HepG2 (cell line): ENCODE measurements around the gene KIRREL2. TPM values are rescaled to one million over a fixed set of nuclear protein-coding genes. Genes with fewer than 3 reads are reported as not detected.

Experiments
- ATAC-seq: fragments of 200-7000 bp; cut with Tn5 transposase; 3 replicates; pipeline ENCODE4 v1.9.1; 2020; ENCODE audit warnings: mild to moderate bottlenecking, moderate library complexity
- BruUV-seq: library from RNA; stranded (reverse); fragments of 400-500 nt; replicated peaks from 2 replicates; lab custom pipeline; 2021; lab: Mats Ljungman, UMichigan
- CTCF ChIA-PET: fragments of 300-600 bp; formaldehyde crosslinking; extraction: SDS; loops from one replicate; lab custom pipeline; 2021; ENCODE audit warnings: low total read pairs, inconsistent platforms, low intra/inter-chr PET ratio; lab: Yijun Ruan, JAX
- POLR2A ChIA-PET: fragments of 350-600 bp; sonication (Branson Sonifier 250); formaldehyde crosslinking; loops from one replicate; lab custom pipeline; 2020; ENCODE audit warnings: antibody characterized with exemption, inconsistent platforms; lab: Yijun Ruan, JAX
- DNase-seq: peaks from one replicate; pipeline ENCODE4 v3.0.0-alpha.2; 2015; ENCODE audit warnings: low spot score
- FAIRE-seq: peaks from 3 replicates; lab custom pipeline; 2011; peaks lifted over from hg19 to GRCh38; lab: Jason Lieb, UNC
- H2AFZ ChIP-seq: one replicate; pipeline ENCODE4 v1.6.1; 2011; ENCODE audit warnings: low read length, inconsistent platforms
- H3K27ac ChIP-seq: fragments of 300-600 bp; 3 replicates; pipeline ENCODE4 v1.8.0; 2011; ENCODE audit warnings: mixed run types, mild to moderate bottlenecking, mixed read lengths, low read length, inconsistent platforms; ENCODE audit not compliant: insufficient read depth; ENCODE audit errors: extremely low read length
- H3K27me3 ChIP-seq, 2 experiments: fragments of 200-600 bp in 1 of 2; 2 replicates in 1 of 2; 3 replicates in 1 of 2; pipeline versions ENCODE4 v1.6.0 to v1.8.0; 2011; ENCODE audit warnings: low read length in 2 of 2, mild to moderate bottlenecking in 2 of 2, moderate library complexity in 2 of 2, inconsistent platforms in 1 of 2; ENCODE audit not compliant: insufficient read depth in 2 of 2, control insufficient read depth in 1 of 2
- H3K36me3 ChIP-seq, 2 experiments: fragments of 200-600 bp in 1 of 2; replicated peaks in 1 of 2; 2 replicates in 1 of 2; 3 replicates in 1 of 2; pipeline versions ENCODE4 v1.5.1 to v1.8.0; 2011; ENCODE audit warnings: low read length in 2 of 2, inconsistent platforms in 1 of 2; ENCODE audit not compliant: insufficient read depth in 2 of 2, control insufficient read depth in 1 of 2
- H3K4me1 ChIP-seq: 2 replicates; pipeline ENCODE4 v1.5.1; 2012; ENCODE audit warnings: low read length, inconsistent platforms; ENCODE audit not compliant: insufficient read depth
- H3K4me2 ChIP-seq: 2 replicates; pipeline ENCODE4 v1.6.0; 2011; ENCODE audit warnings: low read depth, low read length, inconsistent platforms
- H3K4me3 ChIP-seq, 3 experiments: fragments of 200-600 bp in 1 of 3; sonication (generic), shearing (Covaris generic) in 1 of 3; replicated peaks in 1 of 3; 2 replicates each; pipeline ENCODE4 v1.5.1; 2011 to 2016; ENCODE audit warnings: low read length in 3 of 3, inconsistent platforms in 2 of 3, low read depth in 2 of 3, mild to moderate bottlenecking in 2 of 3, control low read depth in 1 of 3, mixed read lengths in 1 of 3; ENCODE audit not compliant: insufficient read depth in 1 of 3
- H3K79me2 ChIP-seq: one replicate; pipeline ENCODE4 v1.6.1; 2011; ENCODE audit warnings: low read length, inconsistent platforms; ENCODE audit not compliant: insufficient read depth
- H3K9ac ChIP-seq: 2 replicates; pipeline ENCODE4 v1.6.0; 2011; ENCODE audit warnings: mild to moderate bottlenecking, low read depth, low read length, inconsistent platforms; ENCODE audit not compliant: insufficient read depth
- H3K9me3 ChIP-seq: 2 replicates; pipeline ENCODE4 v1.5.1; 2012; ENCODE audit warnings: mild to moderate bottlenecking, low read length
- H4K20me1 ChIP-seq: 2 replicates; pipeline ENCODE4 v1.6.0; 2011; ENCODE audit warnings: inconsistent platforms, mild to moderate bottlenecking, low read length, moderate library complexity; ENCODE audit not compliant: insufficient read depth
- AGO2 ChIP-seq: fragments of 200-400 bp; formaldehyde crosslinking; optimal IDR thresholded peaks from 2 replicates; pipeline ENCODE3; 2017; ENCODE audit warnings: mild to moderate bottlenecking, low read depth, low read length, moderate library complexity
- ATF3 ChIP-seq: sonication (generic); formaldehyde crosslinking; IDR thresholded peaks from 2 replicates; pipeline ENCODE4 v1.4.0; 2020; ENCODE audit warnings: missing genetic modification reagents
- CHD4 ChIP-seq: fragments of 200-600 bp; sonication (generic); IDR thresholded peaks from 2 replicates; pipeline ENCODE4 v1.7.0; 2017; ENCODE audit warnings: mild to moderate bottlenecking, low read length, borderline replicate concordance
- FOXO1 ChIP-seq: sonication (generic); formaldehyde crosslinking; IDR thresholded peaks from 2 replicates; pipeline ENCODE4 v1.4.0; 2020; ENCODE audit warnings: missing genetic modification reagents
- HCFC1 ChIP-seq: fragments of 150-350 bp; IDR thresholded peaks from 2 replicates; pipeline ENCODE4 v1.6.1; 2014; ENCODE audit warnings: low read depth, low read length
- RAD51 ChIP-seq: fragments of 450-650 bp; IDR thresholded peaks from 2 replicates; pipeline ENCODE4 v1.6.1; 2016; ENCODE audit warnings: borderline replicate concordance
- RFX3 ChIP-seq: IDR thresholded peaks from 2 replicates; pipeline ENCODE4 v1.6.1; 2016; ENCODE audit warnings: missing biosample characterization, missing genetic modification reagents
- RFX5 ChIP-seq: IDR thresholded peaks from 2 replicates; pipeline ENCODE4 v1.6.1; 2011; ENCODE audit warnings: low read depth, low read length, improper control_type of control experiment
- TFAP4 ChIP-seq: sonication (generic); IDR thresholded peaks from 2 replicates; pipeline ENCODE4 v1.6.1; 2016; ENCODE audit warnings: low read depth, borderline replicate concordance
- U2AF1 ChIP-seq: fragments of 200-400 bp; formaldehyde crosslinking; optimal IDR thresholded peaks from 2 replicates; pipeline ENCODE3; 2017; ENCODE audit warnings: mild to moderate bottlenecking, low read depth, low read length
- ZHX1 ChIP-seq: sonication (generic); formaldehyde crosslinking; IDR thresholded peaks from 2 replicates; pipeline ENCODE4 v1.8.1; 2022; ENCODE audit warnings: low read depth, mild to moderate bottlenecking, missing genetic modification reagents
- ZNF350 ChIP-seq: sonication (generic); formaldehyde crosslinking; IDR thresholded peaks from 2 replicates; pipeline ENCODE4 v1.4.0; 2020; ENCODE audit warnings: mild to moderate bottlenecking, low read depth, missing genetic modification reagents, borderline replicate concordance
- ZNF737 ChIP-seq: sonication (generic); formaldehyde crosslinking; IDR thresholded peaks from 2 replicates; pipeline ENCODE4 v1.5.0; 2020; ENCODE audit warnings: missing genetic modification reagents, mild to moderate bottlenecking, borderline replicate concordance
- ZNF879 ChIP-seq: sonication (generic); formaldehyde crosslinking; IDR thresholded peaks from 2 replicates; pipeline ENCODE4 v1.8.1; 2023; ENCODE audit warnings: missing genetic modification reagents
- WGBS: methylation state at CpG from one replicate; pipeline ENCODE4 v1.1.6; 2017; ENCODE audit warnings: low lambda C conversion rate; 5-methylcytosine and 5-hydroxymethylcytosine counted together
- in situ Hi-C: cut with HindIII; loops from 2 replicates; pipeline ENCODE4 v1.10.0; 2017; ENCODE audit warnings: low pct_unique_long_range_greater_than_20kb; ENCODE audit not compliant: extremely low pct_ligation_motif_present
- intact Hi-C: fragments of 100-400 bp; cut with micrococcal nuclease; formaldehyde crosslinking; loops from one replicate; pipeline ENCODE4 v1.10.0; 2022; ENCODE audit not compliant: unreplicated experiment
- polyA plus RNA-seq, 8 experiments: library from polyadenylated mRNA; depleted of rRNA in 3 of 8; stranded (reverse) in 7 of 8; unstranded in 1 of 8; fragments of >200 nt; fragmentation: Illumina TruSeq in 4 of 8; extraction: Trizol in 4 of 8; gene quantifications; 2 replicates each; pipeline versions ENCODE4 v1.2.1 to v1.2.3, GENCODE V29; 2011 to 2016; ENCODE audit warnings: low read depth in 4 of 8, missing spikeins in 1 of 8, mixed read lengths in 1 of 8; ENCODE audit not compliant: insufficient read depth in 1 of 8
- total RNA-seq, 5 experiments: library from RNA; depleted of rRNA; stranded (reverse); fragments of >200 nt; fragmentation: Illumina TruSeq; extraction: Trizol; gene quantifications; 2 replicates each; pipeline ENCODE4 v1.2.3, GENCODE V29; 2016; ENCODE audit warnings: low read depth in 1 of 5
- TF ChIP-seq, protein P1 (sequence below): sonication (generic); formaldehyde crosslinking; IDR thresholded peaks from 2 replicates; pipeline ENCODE4 v1.8.0; 2022; ENCODE audit warnings: mild to moderate bottlenecking, missing genetic modification reagents, moderate library complexity
- TF ChIP-seq, protein P2 (sequence below): sonication (generic); formaldehyde crosslinking; IDR thresholded peaks from 2 replicates; pipeline ENCODE4 v1.4.0; 2020; ENCODE audit warnings: low read depth, missing genetic modification reagents

The KIRREL2 gene
- total and polyA plus RNA-seq, 2 of the 13 experiments (the other 11 are each of a cell fraction or from before 2014, with no cell fraction given) = 0.18 to 2.4 TPM

GRCh38 chr19:35896643-35897040 is 39.9 kb downstream of the KIRREL2 start:
- H3K9ac ChIP-seq = no peak overlapping the region
- ChIA-PET CTCF (no interaction called here), POLR2A (no interaction called here)
- H3K4me1 ChIP-seq = peaks cover 16% of the 10 kb centered on the region
- DNase-seq (no peak), ATAC-seq (no peak), FAIRE-seq (no peak)
- H3K36me3 ChIP-seq = peaks cover 4 to 19% of the 10 kb centered on the region in 2 experiments; a peak in 2 of 5 replicates
- H3K79me2 ChIP-seq = no peaks in the 10 kb centered on the region
- intact Hi-C loops (no loop called here), in situ Hi-C loops (no loop called here)
- H3K27me3 ChIP-seq = no peaks in the 10 kb centered on the region
- no TSS peak for BruUV-seq
- no peaks in the 10 kb centered on the region for H4K20me1 ChIP-seq
- no peak overlapping the region for H3K27ac ChIP-seq
- no peak overlapping the region for H3K4me2 ChIP-seq
- WGBS = 93% methylated on average over 5 of the region's 13 CpGs
- TF ChIP-seq, protein P1, sequence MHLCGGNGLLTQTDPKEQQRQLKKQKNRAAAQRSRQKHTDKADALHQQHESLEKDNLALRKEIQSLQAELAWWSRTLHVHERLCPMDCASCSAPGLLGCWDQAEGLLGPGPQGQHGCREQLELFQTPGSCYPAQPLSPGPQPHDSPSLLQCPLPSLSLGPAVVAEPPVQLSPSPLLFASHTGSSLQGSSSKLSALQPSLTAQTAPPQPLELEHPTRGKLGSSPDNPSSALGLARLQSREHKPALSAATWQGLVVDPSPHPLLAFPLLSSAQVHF (CRISPR knock-in tag) = no peak
- TF ChIP-seq ZNF737 (CRISPR knock-in tag) (no peak), ZNF350 (CRISPR knock-in tag) (no peak), U2AF1 (no peak), ZNF879 (CRISPR knock-in tag) (no peak), FOXO1 (CRISPR knock-in tag) (no peak), ZHX1 (CRISPR knock-in tag) (no peak), RFX5 (no peak), ATF3 (CRISPR knock-in tag) (no peak), AGO2 (no peak), CHD4 (no peak), RAD51 (no peak), RFX3 (CRISPR knock-in tag) (no peak), HCFC1 (no peak), TFAP4 (no peak)
- TF ChIP-seq, protein P2, sequence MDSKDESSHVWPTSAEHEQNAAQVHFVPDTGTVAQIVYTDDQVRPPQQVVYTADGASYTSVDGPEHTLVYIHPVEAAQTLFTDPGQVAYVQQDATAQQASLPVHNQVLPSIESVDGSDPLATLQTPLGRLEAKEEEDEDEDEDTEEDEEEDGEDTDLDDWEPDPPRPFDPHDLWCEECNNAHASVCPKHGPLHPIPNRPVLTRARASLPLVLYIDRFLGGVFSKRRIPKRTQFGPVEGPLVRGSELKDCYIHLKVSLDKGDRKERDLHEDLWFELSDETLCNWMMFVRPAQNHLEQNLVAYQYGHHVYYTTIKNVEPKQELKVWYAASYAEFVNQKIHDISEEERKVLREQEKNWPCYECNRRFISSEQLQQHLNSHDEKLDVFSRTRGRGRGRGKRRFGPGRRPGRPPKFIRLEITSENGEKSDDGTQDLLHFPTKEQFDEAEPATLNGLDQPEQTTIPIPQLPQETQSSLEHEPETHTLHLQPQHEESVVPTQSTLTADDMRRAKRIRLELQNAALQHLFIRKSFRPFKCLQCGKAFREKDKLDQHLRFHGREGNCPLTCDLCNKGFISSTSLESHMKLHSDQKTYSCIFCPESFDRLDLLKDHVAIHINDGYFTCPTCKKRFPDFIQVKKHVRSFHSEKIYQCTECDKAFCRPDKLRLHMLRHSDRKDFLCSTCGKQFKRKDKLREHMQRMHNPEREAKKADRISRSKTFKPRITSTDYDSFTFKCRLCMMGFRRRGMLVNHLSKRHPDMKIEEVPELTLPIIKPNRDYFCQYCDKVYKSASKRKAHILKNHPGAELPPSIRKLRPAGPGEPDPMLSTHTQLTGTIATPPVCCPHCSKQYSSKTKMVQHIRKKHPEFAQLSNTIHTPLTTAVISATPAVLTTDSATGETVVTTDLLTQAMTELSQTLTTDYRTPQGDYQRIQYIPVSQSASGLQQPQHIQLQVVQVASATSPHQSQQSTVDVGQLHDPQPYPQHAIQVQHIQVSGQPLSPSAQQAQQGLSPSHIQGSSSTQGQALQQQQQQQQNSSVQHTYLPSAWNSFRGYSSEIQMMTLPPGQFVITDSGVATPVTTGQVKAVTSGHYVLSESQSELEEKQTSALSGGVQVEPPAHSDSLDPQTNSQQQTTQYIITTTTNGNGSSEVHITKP (CRISPR knock-in tag) = no peak
- H3K4me3 ChIP-seq = no peak overlapping the region
- H3K9me3 ChIP-seq = no peaks in the 10 kb centered on the region
- H2AFZ ChIP-seq = no peak overlapping the region
